GM12864 (cell line): ENCODE results near the gene AK4.
A peak's percentile ranks its signal among the peaks of the same experiment; 100 is the strongest.

Source experiments
- DNase-seq: peaks from one replicate; pipeline ENCODE4 v3.0.0-alpha.2; 2011; ENCODE audit warnings: low read depth
- H3K4me3 ChIP-seq: 2 replicates; pipeline ENCODE4 v1.5.1; 2011; ENCODE audit warnings: mild to moderate bottlenecking, low read depth, low read length, control low read depth
- TF ChIP-seq, protein P1 (sequence below): IDR thresholded peaks from 2 replicates; pipeline ENCODE4 v1.5.1; 2011; ENCODE audit warnings: low read depth, mild to moderate bottlenecking, moderate library complexity, low read length, control low read depth, inconsistent platforms; ENCODE audit errors: missing control alignments

Gene AK4

DNA sequence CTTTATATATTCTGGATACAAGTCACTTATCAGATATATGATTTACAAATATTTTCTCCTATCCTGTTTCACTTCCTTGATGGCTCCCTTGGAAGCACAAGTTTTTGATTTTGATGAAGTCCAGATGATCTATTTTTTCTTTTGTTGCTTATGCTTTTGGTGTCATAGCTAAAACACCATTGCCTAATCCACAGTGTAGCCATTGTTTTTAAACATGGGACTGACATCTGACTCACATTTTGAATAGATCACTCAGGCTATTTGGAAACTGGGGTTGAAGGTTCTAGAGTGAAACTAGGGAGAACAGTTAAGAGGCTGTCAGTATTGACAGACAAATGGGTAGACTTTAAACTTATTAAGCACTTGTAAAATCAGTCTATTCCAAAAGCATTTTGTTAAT lies 16.6 kb downstream of the AK4 start:
- H3K4me3 ChIP-seq = no peak overlapping the region
- TF ChIP-seq, protein P1, sequence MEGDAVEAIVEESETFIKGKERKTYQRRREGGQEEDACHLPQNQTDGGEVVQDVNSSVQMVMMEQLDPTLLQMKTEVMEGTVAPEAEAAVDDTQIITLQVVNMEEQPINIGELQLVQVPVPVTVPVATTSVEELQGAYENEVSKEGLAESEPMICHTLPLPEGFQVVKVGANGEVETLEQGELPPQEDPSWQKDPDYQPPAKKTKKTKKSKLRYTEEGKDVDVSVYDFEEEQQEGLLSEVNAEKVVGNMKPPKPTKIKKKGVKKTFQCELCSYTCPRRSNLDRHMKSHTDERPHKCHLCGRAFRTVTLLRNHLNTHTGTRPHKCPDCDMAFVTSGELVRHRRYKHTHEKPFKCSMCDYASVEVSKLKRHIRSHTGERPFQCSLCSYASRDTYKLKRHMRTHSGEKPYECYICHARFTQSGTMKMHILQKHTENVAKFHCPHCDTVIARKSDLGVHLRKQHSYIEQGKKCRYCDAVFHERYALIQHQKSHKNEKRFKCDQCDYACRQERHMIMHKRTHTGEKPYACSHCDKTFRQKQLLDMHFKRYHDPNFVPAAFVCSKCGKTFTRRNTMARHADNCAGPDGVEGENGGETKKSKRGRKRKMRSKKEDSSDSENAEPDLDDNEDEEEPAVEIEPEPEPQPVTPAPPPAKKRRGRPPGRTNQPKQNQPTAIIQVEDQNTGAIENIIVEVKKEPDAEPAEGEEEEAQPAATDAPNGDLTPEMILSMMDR = no peak
- DNase-seq = no peak

DNA sequence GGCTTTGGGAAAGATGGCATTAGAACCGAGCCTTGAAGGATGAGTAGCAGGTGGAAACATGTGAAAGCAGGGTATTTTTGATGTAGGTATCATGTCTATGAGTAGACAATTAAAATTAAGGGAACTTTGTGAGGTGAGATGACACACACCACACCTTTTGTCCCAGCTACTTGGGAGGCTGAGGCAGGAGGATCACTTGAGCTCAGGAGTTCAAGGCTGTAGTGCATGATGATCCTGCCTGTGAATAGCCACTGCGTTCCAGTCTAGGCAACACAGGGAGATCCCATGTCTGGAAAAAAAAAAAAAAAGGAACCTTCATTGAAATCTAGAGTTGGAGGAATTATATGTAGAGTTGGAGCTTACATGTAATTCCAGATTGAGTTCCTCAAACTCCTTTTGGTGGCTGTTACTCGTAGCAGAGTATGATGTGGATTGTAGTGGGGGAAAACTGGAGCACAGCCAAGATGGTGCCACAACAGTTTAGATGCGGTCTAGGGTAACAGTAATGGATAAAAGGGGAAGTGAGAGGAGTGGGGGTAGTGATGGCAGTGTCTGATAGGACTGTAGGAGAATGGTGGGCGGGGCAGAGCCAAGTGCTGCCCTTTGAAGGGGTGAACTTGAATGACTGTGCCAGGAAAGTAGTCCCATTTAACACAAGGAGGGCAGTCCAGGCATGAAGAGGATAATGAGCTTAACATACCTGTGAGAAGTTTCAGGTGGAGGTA lies 17.4 kb downstream of the AK4 start:
- no peak overlapping the region for H3K4me3 ChIP-seq
- TF ChIP-seq, protein P1 = no peak
- DNase-seq = peak; percentile 39

DNA sequence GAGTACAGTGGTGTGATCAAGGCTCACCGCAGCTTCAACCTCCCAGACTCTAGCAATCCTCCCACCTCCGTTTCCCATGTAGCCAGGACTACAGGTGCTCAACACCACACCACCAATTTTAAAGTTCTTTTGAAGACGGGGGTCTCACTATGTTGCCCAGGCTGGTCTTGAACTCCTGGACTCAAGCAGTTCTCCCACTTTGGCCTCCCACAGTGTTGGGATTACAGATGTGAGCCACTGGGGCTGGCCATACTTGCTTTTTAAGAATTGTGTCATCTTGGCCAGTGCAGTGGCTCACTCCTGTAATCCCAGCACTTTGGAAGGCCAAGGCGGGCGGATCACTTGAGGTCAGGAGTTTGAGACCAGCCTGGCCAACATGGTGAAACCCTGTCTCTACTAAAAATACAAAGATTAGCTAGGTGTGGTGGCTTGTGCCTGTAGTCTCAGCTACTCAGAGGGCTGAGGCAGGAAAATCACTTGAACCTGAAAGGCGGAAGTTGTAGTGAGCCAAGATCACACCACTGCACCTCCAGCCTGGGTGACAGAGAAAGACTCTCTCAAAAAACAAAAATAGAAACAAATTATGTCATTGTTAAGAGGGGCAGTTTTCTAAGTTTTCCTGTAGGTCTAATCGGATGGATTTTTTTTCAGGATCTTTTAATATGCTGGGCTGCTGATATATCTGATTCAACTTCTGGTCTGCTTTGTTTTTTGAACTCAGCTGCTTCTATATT lies 18.7 kb downstream of the AK4 start:
- no peak overlapping the region for H3K4me3 ChIP-seq
- TF ChIP-seq, protein P1 = no peak
- DNase-seq = no peak

DNA sequence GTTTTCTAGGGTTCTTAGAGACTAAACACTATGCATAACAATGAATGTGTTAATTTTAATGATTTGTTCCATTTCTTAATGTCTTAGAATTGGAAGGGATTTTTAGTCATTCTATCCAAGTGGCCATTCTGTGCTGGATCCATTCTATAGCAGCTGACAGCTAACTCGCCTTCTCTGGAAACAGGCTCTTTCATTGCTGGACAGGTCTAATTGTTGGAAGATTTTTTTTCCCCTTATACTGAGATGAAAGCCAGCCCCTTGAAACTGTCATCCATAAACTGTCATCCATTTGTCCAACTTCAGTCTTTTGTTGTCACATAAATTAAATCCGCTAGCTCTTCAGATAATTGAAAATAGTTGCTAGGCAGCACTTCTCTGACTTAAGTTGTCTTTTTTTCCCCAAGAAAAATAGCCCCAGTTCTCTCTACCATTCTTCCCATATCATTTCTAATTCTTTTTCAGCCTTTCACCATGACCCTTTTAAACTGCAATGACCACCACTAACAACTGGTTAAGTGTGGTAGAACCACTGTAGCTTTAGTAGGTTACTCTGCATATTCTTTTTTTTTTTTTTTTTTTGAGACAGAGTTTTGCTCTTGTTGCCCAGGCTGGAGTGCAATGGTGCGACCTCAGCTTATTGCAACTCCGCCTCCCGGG lies 19.7 kb downstream of the AK4 start:
- no peak for DNase-seq
- TF ChIP-seq, protein P1 = no peak
- no peak overlapping the region for H3K4me3 ChIP-seq

DNA sequence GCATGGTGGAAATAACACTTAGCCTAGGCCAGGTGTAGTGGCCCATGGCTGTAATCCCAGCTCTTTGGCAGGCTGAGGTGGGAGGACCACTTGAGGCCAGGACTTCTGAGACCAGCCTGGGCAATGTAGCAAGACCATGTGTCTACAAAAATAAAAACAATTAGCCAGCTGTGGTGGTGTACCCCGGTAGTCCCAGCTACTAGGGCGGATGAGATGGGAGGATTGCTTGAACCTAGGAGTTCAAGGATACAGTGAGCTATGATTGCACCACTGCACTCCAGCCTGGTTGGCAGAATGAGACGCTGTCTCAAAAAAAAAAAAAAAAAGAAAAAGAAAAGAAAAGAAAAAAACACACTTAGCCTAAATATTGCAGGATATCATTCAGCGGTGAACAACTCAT lies 20.9 kb downstream of the AK4 start:
- no peak for DNase-seq
- TF ChIP-seq, protein P1 = no peak
- no peak overlapping the region for H3K4me3 ChIP-seq

DNA sequence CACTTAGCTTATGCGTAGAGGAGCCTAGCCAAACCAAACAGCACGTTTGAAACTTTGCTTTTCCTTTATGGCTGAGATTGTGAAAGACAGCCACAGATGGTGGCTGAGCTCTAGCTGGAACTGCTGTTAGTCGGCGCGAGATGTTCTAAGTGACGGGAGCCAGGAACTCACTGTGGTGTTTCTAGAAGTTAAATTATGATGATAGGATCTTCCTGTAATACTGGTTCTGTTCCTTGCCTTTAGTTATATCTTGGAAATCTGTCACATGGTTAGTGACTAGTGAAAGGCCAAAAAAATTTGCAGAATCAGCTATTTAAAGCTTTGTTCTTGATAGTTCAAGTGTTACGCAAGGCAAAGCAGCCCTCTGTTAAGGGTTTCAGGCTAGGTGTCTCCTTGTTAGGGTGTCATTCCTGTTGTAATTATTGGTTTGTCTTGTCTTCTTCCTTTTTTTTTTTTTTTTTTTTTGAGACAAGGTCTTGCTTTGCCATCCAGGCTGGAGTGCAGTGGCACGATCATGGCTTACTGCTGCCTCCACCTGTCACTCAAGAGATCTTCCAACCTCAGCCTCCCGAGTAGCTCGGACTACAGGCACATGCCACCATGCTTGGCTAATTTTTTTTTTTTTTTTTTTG lies 22.6 kb downstream of the AK4 start:
- no peak overlapping the region for H3K4me3 ChIP-seq
- no peak for DNase-seq
- TF ChIP-seq, protein P1 = no peak
